H9 (cell line): ENCODE measurements around the gene ASPSCR1. TPM values are rescaled to one million over a fixed set of nuclear protein-coding genes. Genes with fewer than 3 reads are reported as not detected.

Experiments used
- DNase-seq: peaks from one replicate; pipeline ENCODE4 v3.0.0-alpha.2; 2017
- H2AFZ ChIP-seq: one replicate; pipeline ENCODE4 v1.6.1; 2013; ENCODE audit warnings: mild to moderate bottlenecking, low read length, control low read depth, moderate library complexity
- H2AK5ac ChIP-seq: 2 replicates; pipeline ENCODE4 v1.6.1; 2013; ENCODE audit warnings: low read length, control low read depth, mixed read lengths; ENCODE audit not compliant: insufficient read length
- H2BK120ac ChIP-seq: one replicate; pipeline ENCODE4 v1.6.1; 2013; ENCODE audit warnings: low read depth, mild to moderate bottlenecking, low read length, control low read depth, inconsistent platforms; ENCODE audit not compliant: poor library complexity, severe bottlenecking
- H2BK12ac ChIP-seq: 2 replicates; pipeline ENCODE4 v1.6.1; 2013; ENCODE audit warnings: low read length, control low read depth, mixed read lengths, low read depth; ENCODE audit not compliant: insufficient read length
- H2BK15ac ChIP-seq: 2 replicates; pipeline ENCODE4 v1.6.1; 2013; ENCODE audit warnings: low read depth, low read length, control low read depth
- H2BK20ac ChIP-seq: one replicate; pipeline ENCODE4 v1.6.1; 2013; ENCODE audit warnings: low read depth, mild to moderate bottlenecking, low read length, control low read depth, inconsistent platforms; ENCODE audit not compliant: poor library complexity, severe bottlenecking
- H2BK5ac ChIP-seq: 2 replicates; pipeline ENCODE4 v1.6.1; 2013; ENCODE audit warnings: low read length, control low read depth, mixed read lengths; ENCODE audit not compliant: insufficient read length
- H3K14ac ChIP-seq: 2 replicates; pipeline ENCODE4 v1.6.1; 2013; ENCODE audit warnings: low read length, control low read depth; ENCODE audit not compliant: insufficient read depth
- H3K18ac ChIP-seq: 2 replicates; pipeline ENCODE4 v1.6.1; 2013; ENCODE audit warnings: low read depth, mild to moderate bottlenecking, mixed read lengths, low read length, control low read depth; ENCODE audit not compliant: insufficient read length
- H3K23ac ChIP-seq: 2 replicates; pipeline ENCODE4 v1.6.1; 2013; ENCODE audit warnings: low read length, control low read depth, mixed read lengths, low read depth; ENCODE audit not compliant: insufficient read length
- H3K23me2 ChIP-seq: 2 replicates; pipeline ENCODE4 v1.6.1; 2013; ENCODE audit warnings: low read depth, mild to moderate bottlenecking, mixed read lengths, low read length, control low read depth; ENCODE audit not compliant: insufficient read length, poor library complexity, severe bottlenecking
- H3K27ac ChIP-seq: 2 replicates; pipeline ENCODE4 v1.5.1; 2013; ENCODE audit warnings: low read length, control low read depth, mixed read lengths, low read depth; ENCODE audit not compliant: insufficient read length
- H3K27me3 ChIP-seq: 2 replicates; pipeline ENCODE4 v1.6.1; 2013; ENCODE audit warnings: low read length, control low read depth, inconsistent platforms; ENCODE audit not compliant: insufficient read depth
- H3K4ac ChIP-seq: 2 replicates; pipeline ENCODE4 v1.6.1; 2013; ENCODE audit warnings: low read depth, mild to moderate bottlenecking, control low read depth, inconsistent platforms, low read length, moderate library complexity
- H3K4me1 ChIP-seq: 2 replicates; pipeline ENCODE4 v1.6.1; 2013; ENCODE audit warnings: low read length, control low read depth, inconsistent platforms; ENCODE audit not compliant: insufficient read depth
- H3K4me2 ChIP-seq: 2 replicates; pipeline ENCODE4 v1.6.1; 2013; ENCODE audit warnings: low read length, control low read depth, mixed read lengths; ENCODE audit not compliant: insufficient read length, insufficient read depth
- H3K56ac ChIP-seq: 2 replicates; pipeline ENCODE4 v1.6.1; 2013; ENCODE audit warnings: low read depth, mild to moderate bottlenecking, mixed read lengths, low read length, control low read depth; ENCODE audit not compliant: insufficient read length
- H3K79me1 ChIP-seq: 2 replicates; pipeline ENCODE4 v1.6.1; 2013; ENCODE audit warnings: low read depth, mild to moderate bottlenecking, moderate library complexity, low read length, control low read depth, inconsistent platforms; ENCODE audit not compliant: insufficient read depth, poor library complexity, severe bottlenecking
- H3K79me2 ChIP-seq: 2 replicates; pipeline ENCODE4 v1.6.1; 2013; ENCODE audit warnings: low read length, control low read depth, inconsistent platforms; ENCODE audit not compliant: insufficient read depth
- H3K9ac ChIP-seq: 2 replicates; pipeline ENCODE4 v1.6.1; 2013; ENCODE audit warnings: low read length, control low read depth, mixed read lengths; ENCODE audit not compliant: insufficient read length; ENCODE audit errors: extremely low read depth
- H3K9me3 ChIP-seq: one replicate; pipeline ENCODE4 v1.6.1; 2013; ENCODE audit warnings: low read depth, low read length, inconsistent platforms; ENCODE audit not compliant: control insufficient read depth
- H3T11ph ChIP-seq: one replicate; pipeline ENCODE4 v1.6.1; 2013; ENCODE audit warnings: mild to moderate bottlenecking, low read length, control low read depth, inconsistent platforms
- H4K20me1 ChIP-seq: one replicate; pipeline ENCODE4 v1.6.1; 2013; ENCODE audit not compliant: control insufficient read depth, insufficient read length, insufficient read depth
- H4K5ac ChIP-seq: 2 replicates; pipeline ENCODE4 v1.6.1; 2013; ENCODE audit warnings: low read depth, mild to moderate bottlenecking, mixed read lengths, low read length, control low read depth; ENCODE audit not compliant: insufficient read length
- H4K8ac ChIP-seq: replicated peaks from 2 replicates; pipeline ENCODE4 v1.6.1; 2013; ENCODE audit warnings: low read length, control low read depth, mixed read lengths, low read depth; ENCODE audit not compliant: insufficient read length
- H4K91ac ChIP-seq: 2 replicates; pipeline ENCODE4 v1.6.1; 2013; ENCODE audit warnings: low read depth, mild to moderate bottlenecking, moderate library complexity, mixed read lengths, low read length, control low read depth; ENCODE audit not compliant: insufficient read length
- H3K27ac Mint-ChIP-seq, 3 experiments: 2 replicates in 2 of 3; 3 replicates in 1 of 3; pipeline ENCODE4 v1.8.0; 2020 to 2021; ENCODE audit warnings: mixed read lengths in 3 of 3, mild to moderate bottlenecking in 1 of 3, moderate library complexity in 1 of 3
- H3K27me3 Mint-ChIP-seq: 2 replicates; pipeline ENCODE4 v1.8.0; 2021; ENCODE audit warnings: low read depth, mild to moderate bottlenecking, moderate library complexity, mixed read lengths
- H3K36me3 Mint-ChIP-seq, 3 experiments: 2 replicates in 2 of 3; 3 replicates in 1 of 3; pipeline ENCODE4 v1.8.0; 2020 to 2021; ENCODE audit warnings: low read depth in 3 of 3, mixed read lengths in 3 of 3; ENCODE audit not compliant: insufficient read depth in 1 of 3
- H3K4me1 Mint-ChIP-seq, 2 experiments: 2 replicates each; pipeline ENCODE4 v1.8.0; 2020; ENCODE audit warnings: mixed read lengths in 2 of 2
- H3K4me3 Mint-ChIP-seq, 2 experiments: 2 replicates in 1 of 2; 3 replicates in 1 of 2; pipeline ENCODE4 v1.8.0; 2020 to 2021; ENCODE audit warnings: mild to moderate bottlenecking in 2 of 2, mixed read lengths in 2 of 2, moderate library complexity in 1 of 2
- H3K9me3 Mint-ChIP-seq, 2 experiments: 2 replicates in 1 of 2; 3 replicates in 1 of 2; pipeline ENCODE4 v1.8.0; 2020; ENCODE audit warnings: mild to moderate bottlenecking in 2 of 2, mixed read lengths in 2 of 2, moderate library complexity in 1 of 2
- CTCF ChIP-seq: fragments of 200-600 bp; sonication (generic); conservative IDR thresholded peaks from 3 replicates; pipeline ENCODE4 v1.8.0; 2021; ENCODE audit warnings: antibody characterized with exemption, mild to moderate bottlenecking
- WGBS: extraction: QIAGEN DNeasy Blood & Tissue Kit; methylation state at CpG from one replicate; pipeline ENCODE4 v1.1.7; 2013; ENCODE audit warnings: missing lambda C conversion rate, low lambda C conversion rate, mixed read lengths; ENCODE audit not compliant: insufficient read length; ENCODE audit errors: extremely low coverage; 5-methylcytosine and 5-hydroxymethylcytosine counted together
- total RNA-seq: library from RNA; stranded (reverse); gene quantifications from 2 replicates; pipeline ENCODE4 v1.2.1, GENCODE V29; 2021

ASPSCR1 gene
- total RNA-seq, 1 experiment from 2014 or later, result 50.9 TPM

- H3K18ac ChIP-seq, result no peak overlapping the region
- H3K56ac ChIP-seq, result no peak overlapping the region
- Mint-ChIP-seq H3K9me3 (no peaks in the 10 kb centered on the region), H3K27me3 (peaks cover 20% of the 10 kb centered on the region), H3K4me3 (no peak overlapping the region), H3K4me1 (peaks cover 5 to 15% of the 10 kb centered on the region in 2 experiments), H3K36me3 (peaks cover 3 to 31% (median 21%) of the 10 kb centered on the region in 3 experiments; a peak in 6 of 7 replicates), H3K27ac (peak overlapping the region in 1 of 3 experiments; percentile 75; a peak in 2 of 7 replicates)
- no peak overlapping the region for H4K8ac ChIP-seq
- H3K9me3 ChIP-seq, result no peaks in the 10 kb centered on the region
- no peak overlapping the region for H2BK12ac ChIP-seq
- TF ChIP-seq CTCF, result no peak
- no peak overlapping the region for H3T11ph ChIP-seq
- DNase-seq, result no peak
- no peak overlapping the region for H2BK15ac ChIP-seq
- H3K4ac ChIP-seq, result no peak overlapping the region
- H3K27ac ChIP-seq, result no peak overlapping the region
- H3K79me1 ChIP-seq, result peaks cover 3% of the 10 kb centered on the region
- no peak overlapping the region; the same call in 1 of the 2 replicates for H3K14ac ChIP-seq
- H2BK120ac ChIP-seq, result no peak overlapping the region
- H3K79me2 ChIP-seq, result peaks cover 2% of the 10 kb centered on the region; the same call in 1 of the 2 replicates
- no peak overlapping the region for H3K9ac ChIP-seq
- no peaks in the 10 kb centered on the region; the same call in 1 of the 2 replicates for H3K27me3 ChIP-seq
- H2AFZ ChIP-seq, result no peak overlapping the region
- no peak overlapping the region for H3K4me2 ChIP-seq
- no peak overlapping the region for H4K5ac ChIP-seq
- H4K91ac ChIP-seq, result no peak overlapping the region
- no CpG with 5 or more reads among the region's 13 CpGs for WGBS
- no peak overlapping the region for H2BK20ac ChIP-seq
- H2BK5ac ChIP-seq, result no peak overlapping the region
- no peaks in the 10 kb centered on the region for H3K4me1 ChIP-seq
- H2AK5ac ChIP-seq, result no peak overlapping the region
- no peak overlapping the region for H3K23ac ChIP-seq
- peaks cover 9% of the 10 kb centered on the region for H3K23me2 ChIP-seq
- peaks cover 4% of the 10 kb centered on the region for H4K20me1 ChIP-seq
These were observed 46.3 kb upstream of the ASPSCR1 start for GRCh38 chr17:81931189-81931556.
